Activated T-helper 9 cell treated with anti-CD3 and anti-CD28 coated beads, Interleukin-2, amount 50 U/mL, for 16 hours (primary cell): ENCODE data around the gene PADI3.
"Not testable (repeated sequence)": the region's sequence is repeated elsewhere in the genome, so short reads cannot be mapped to it uniquely, and the experiment has no call there.

Source experiments
- DNase-seq: peaks from one replicate; pipeline ENCODE4 v3.0.0-alpha.2; 2020; ENCODE audit warnings: low read depth

Gene PADI3

GRCh38 chr1:17304151-17304825, 55.4 kb downstream of the PADI3 start:
- DNase-seq, result no peak

GRCh38 chr1:17304826-17305175, 55.9 kb downstream of the PADI3 start:
- no peak for DNase-seq

GRCh38 chr1:17305576-17306095, 56.7 kb downstream of the PADI3 start:
- DNase-seq, result no peak

- DNase-seq, result no peak
Measured at GRCh38 chr1:17306407-17306806, 57.5 kb downstream of the PADI3 start.

GRCh38 chr1:17306921-17307320, 58.0 kb downstream of the PADI3 start:
- DNase-seq, result no peak

GRCh38 chr1:17307329-17307728, 58.4 kb downstream of the PADI3 start:
- DNase-seq, result no peak

GRCh38 chr1:17307946-17308345, 59.0 kb downstream of the PADI3 start, which contains the start of gene PADI4:
TSS of gene PADI4 (plus strand) at chr1:17308197. CDS start at chr1:17308223, 26 bp downstream.
- DNase-seq, result no peak

- DNase-seq, result no peak
Measured at GRCh38 chr1:17308593-17308992, 59.7 kb downstream of the PADI3 start.

- no peak for DNase-seq
Measured at GRCh38 chr1:17309426-17310067, 60.6 kb downstream of the PADI3 start.

GRCh38 chr1:17310068-17310640, 61.3 kb downstream of the PADI3 start:
- no peak for DNase-seq

GRCh38 chr1:17313530-17314309, 64.8 kb downstream of the PADI3 start:
- no peak for DNase-seq

GRCh38 chr1:17314491-17314971, 65.6 kb downstream of the PADI3 start:
- DNase-seq, result no peak

- DNase-seq, result no peak
Measured at GRCh38 chr1:17315542-17316130, 66.7 kb downstream of the PADI3 start.

- DNase-seq, result no peak
Measured at GRCh38 chr1:17316704-17317103, 67.8 kb downstream of the PADI3 start.

GRCh38 chr1:17318262-17318661, 69.4 kb downstream of the PADI3 start:
- DNase-seq, result no peak

- DNase-seq, result no peak
Measured at GRCh38 chr1:17319561-17320350, 70.9 kb downstream of the PADI3 start.

GRCh38 chr1:17321857-17322390, 73.0 kb downstream of the PADI3 start:
- not testable (repeated sequence) for DNase-seq

- DNase-seq, result no peak
Measured at GRCh38 chr1:17328855-17329254, 80.0 kb downstream of the PADI3 start.

GRCh38 chr1:17329610-17330009, 80.7 kb downstream of the PADI3 start:
- no peak for DNase-seq

GRCh38 chr1:17330856-17331255, 82.0 kb downstream of the PADI3 start:
- no peak for DNase-seq

- no peak for DNase-seq
Measured at GRCh38 chr1:17333081-17333480, 84.2 kb downstream of the PADI3 start.
